Measurements from ENCODE around the gene CHTF18.
A peak's percentile ranks its signal among the peaks of the same experiment; 100 is the strongest.
"Not testable (repeated sequence)": the region's sequence is repeated elsewhere in the genome, so short reads cannot be mapped to it uniquely, and the experiment has no call there.

CHTF18 gene

DNA sequence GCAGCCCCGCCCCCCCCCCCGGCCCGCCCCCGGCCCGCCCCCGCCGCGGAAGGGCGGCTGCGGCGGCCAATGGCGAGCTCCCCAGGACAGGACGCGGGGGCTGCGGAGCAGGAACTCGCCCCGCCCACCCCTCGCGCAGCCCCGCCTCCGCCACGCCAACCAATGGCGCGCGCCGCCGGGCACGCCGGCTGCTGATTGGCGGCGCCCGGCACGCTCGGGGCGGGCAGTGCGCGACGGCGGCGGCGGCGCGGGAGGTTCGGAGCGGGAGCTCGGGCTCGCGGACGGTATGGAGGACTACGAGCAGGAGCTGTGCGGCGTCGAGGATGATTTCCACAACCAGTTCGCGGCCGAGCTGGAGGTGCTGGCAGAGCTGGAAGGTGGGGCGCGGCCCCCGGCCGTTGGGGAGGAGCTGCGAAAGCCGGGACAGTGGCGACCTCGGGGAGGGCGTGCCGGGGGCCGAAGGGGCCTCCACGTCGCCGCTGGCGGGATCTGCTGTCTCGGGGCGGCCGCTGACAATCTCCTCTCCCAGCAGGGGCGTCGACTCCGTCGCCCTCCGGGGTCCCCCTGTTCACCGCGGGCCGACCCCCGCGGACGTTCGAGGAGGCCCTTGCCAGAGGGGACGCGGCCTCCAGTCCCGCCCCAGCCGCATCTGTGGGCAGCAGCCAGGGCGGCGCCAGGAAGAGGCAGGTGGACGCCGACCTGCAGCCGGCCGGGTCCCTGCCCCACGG is at the start of gene CHTF18:
Gene CHTF18 (plus strand): TSS at position 222 of the 728 bp plus-strand sequence. CDS start 65 bp downstream, at position 287.
- peak; percentile 60 for DNase-seq

DNA sequence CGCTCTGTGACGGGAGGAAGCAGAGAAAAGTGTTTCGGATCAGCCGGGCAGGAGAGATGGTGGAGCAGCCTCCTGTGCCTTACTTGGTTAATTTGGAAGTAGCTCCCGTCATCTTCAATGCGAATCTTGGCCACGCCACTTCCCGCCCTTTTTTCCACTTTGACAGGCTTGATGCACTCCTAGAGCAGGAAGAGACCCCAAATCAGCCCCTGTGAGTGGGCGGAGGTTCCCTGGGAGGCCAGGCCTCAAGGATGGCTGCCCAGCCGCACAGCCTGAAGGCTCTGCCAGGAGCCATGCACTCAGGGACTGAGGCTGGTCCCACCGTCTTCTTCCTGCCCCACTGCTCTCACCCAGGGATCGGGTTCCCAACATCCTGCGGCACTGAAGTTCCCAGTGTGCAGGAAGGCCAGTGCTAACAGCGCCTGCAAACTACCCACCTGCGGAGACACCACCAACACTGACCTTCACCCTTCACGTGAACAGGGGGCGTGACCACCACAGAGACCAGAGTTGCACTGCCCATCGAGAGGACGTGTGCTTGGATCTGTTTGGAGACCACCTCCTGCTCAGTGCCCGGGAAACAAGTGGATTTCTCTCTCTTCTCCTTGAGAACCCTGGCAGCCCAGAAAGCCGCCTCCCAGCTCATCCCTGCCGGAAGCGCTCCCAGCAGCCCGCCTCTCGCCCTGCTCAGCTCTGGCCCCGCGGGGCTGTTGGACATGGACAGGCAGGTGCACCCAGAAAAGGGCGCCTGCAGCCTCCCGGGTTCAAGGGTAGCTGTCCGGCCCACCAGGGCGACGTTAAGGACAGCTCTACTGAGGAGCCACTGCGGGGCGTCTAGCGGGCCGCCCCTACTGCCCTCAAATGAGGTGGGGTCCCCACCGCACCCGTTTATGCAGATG is 48.6 kb upstream of the CHTF18 start:
- DNase-seq, result no peak

GRCh38 chr16:740459-740763 is 48.0 kb upstream of the CHTF18 start:
- no peak for DNase-seq

DNA sequence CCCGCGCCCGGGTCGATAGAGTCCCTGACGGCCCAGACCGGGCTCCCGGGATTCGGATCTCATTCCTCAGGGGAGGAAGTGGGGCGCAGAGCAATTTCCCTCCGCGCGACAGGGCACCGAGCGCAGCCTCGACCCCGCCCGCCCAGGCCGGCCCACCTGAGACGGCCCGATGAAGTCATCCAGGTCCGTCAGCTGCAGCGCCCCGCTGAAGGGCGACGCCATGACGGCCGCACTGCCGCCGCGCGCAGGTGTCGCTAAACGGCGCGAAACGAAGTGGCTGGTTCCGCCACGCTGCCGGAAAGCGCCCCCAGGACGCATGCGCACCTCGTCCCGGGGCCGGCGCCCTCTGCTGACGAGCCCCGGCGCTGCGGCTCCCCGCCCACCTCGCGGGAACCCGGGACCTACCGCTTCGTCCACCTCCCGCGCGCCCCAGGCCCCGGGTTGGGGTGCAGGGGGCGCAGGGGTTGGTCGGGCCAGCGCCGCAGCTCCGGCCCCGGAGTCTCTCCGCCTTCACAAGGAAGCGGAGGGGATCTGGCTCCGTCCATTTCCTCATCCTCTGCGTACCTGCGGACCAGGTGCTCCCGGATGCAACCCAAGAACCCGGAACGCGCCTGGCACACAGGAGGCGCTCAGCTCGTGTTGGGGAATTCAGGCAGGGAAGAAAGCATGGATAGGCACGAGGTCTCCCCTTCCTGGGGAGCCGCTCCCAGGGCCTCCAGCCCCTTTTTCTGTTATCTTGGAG is 47.5 kb upstream of the CHTF18 start, which contains the start of gene CIAO3:
Gene CIAO3 (minus strand): TSS at position 234 of the 742 bp plus-strand sequence. CDS start 12 bp downstream, at position 222.
- no peak for DNase-seq

GRCh38 chr16:741986-742629 is 46.3 kb upstream of the CHTF18 start:
- DNase-seq, result no peak

DNA sequence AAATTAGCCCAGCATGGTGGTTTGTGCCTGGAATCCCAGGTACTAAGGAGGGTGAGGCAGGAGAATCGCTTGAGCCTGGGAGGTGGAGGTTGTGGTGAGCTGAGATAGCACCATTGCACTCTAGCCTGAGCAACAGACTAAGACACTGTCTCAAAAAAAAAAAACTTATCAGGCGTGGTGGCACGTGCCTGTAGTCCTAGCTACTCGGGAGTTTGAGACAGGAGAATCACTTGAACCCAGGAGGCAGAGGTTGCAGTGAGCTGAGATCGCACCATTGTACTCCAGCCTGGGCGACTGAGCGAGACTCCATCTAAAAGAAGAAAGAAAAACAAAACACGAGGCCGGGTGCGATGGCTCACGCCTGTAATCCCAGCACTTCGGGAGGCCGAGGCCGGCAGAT is 45.5 kb upstream of the CHTF18 start:
- DNase-seq, result not testable (repeated sequence)

DNA sequence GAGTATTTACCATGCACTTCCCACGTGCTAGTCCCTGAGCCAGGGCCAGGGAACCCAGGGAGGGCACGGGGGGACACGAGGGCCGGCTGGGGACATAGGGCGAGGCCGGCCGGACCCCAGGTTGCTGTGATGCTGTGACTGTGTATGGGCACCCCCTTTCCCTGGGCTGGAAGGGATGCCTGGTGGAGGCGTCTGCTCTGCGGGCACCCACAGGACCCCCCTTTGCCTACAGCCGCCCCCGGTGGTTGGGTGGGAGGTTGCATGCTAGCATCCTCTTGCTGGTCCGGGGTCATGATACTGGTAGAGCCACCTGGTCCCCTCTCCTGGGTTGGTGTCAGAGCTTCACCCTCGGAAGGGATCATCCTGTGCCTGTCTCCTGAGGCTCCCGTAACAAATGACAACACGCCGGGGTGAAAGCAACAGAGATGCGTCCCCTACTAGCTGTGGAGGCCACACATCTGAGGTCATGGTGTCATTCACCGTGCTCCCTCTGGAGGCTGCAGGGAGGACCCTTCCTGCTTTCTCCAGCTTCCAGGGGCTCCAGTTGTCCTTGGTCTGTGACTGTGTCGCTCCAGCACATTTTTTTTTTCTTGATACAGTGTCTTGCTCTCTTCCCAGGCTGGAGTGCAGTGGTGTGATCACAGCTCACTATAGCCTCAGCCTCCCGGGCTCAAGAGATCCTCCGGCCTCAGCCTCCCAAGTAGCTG is 44.5 kb upstream of the CHTF18 start:
- no peak for DNase-seq

- DNase-seq, result no peak
Measured at GRCh38 chr16:745739-746138, 42.7 kb upstream of the CHTF18 start.

- no peak for DNase-seq
Measured at GRCh38 chr16:746637-747036, 41.8 kb upstream of the CHTF18 start.

DNA sequence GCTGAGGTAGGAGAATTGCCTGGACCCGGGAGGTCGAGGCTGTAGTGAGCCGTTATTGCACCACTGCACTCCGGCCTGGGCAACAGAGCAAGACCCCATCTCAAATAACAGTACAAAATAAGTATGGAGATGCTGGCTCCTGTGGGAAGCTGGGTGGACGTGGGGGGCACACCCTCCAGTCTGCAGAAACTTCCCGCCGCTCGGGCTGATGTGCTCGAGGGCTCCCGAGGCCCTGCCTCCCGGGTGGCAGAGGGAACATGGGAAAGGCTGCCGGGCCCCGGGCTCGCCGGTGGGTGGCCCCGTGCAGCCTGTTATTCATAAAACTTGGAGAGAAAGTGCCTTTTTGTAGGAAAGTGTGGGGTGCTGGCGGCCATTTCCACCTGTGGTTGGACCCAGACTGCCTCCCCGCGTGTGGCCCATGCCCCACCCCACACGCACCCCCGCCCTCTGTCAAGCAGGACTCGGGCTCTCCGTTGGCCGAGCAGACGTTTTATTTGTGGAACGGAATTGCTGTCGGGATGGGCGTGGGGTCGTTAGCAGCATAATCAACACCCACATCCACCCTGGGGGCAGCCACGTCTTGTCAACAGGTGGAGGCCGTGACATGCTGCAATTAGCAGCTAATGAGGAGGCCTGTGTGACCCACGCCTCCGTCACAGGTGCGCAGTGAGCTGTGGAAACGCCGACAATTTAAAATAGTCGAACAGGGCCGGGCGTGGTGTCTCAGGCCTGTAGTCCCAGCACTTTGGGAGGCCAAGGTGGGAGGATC is 40.3 kb upstream of the CHTF18 start:
- no peak for DNase-seq

DNA sequence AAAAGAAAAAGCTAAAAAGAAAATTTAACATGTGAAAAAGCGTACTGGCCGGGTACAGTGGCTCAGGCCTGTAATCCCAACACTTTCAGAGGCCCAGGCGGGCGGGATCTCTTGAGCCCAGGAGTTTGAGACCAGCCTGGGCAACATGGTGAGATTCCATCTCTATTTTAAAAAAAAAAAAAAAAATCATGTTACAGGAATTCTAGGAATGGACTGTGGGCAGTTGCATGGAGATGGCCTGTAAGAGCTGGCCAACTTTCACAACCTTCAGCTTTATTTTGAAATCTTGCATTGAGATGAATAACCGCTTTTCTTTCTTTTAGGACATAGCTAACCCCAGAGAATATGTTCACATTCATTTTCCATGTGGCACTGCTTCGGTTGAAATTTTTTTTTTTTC is 39.4 kb upstream of the CHTF18 start:
- no peak for DNase-seq

- no peak for DNase-seq
Measured at GRCh38 chr16:750485-750884, 37.9 kb upstream of the CHTF18 start.

- DNase-seq, result no peak
Measured at GRCh38 chr16:751152-752006, 37.0 kb upstream of the CHTF18 start.

- DNase-seq, result no peak
Measured at GRCh38 chr16:752007-752312, 36.5 kb upstream of the CHTF18 start.

GRCh38 chr16:754121-754607 is 34.3 kb upstream of the CHTF18 start:
- DNase-seq, result not testable (repeated sequence)

DNA sequence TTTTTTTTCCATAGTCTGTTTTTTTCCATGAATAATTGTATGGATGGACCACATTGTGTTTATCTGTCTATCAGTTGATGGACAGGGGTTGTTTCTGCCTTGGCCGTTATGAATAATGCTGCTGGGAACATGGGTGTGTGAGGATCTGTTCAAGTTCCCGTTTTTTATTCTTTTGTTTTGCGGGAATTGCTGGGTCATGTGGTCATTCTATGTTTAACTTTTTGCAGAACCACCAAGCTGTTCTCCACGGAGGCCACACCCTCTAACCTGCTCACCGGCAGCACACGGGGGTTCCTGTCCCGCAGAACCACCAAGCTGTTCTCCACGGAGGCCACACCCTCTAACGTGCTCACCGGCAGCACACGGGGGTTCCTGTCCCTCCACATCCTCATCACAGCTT is 33.8 kb upstream of the CHTF18 start:
- no peak for DNase-seq

GRCh38 chr16:756428-756827 is 32.0 kb upstream of the CHTF18 start:
- no peak for DNase-seq

- no peak for DNase-seq
Measured at GRCh38 chr16:759110-759910, 29.1 kb upstream of the CHTF18 start.

GRCh38 chr16:760065-760464 is 28.4 kb upstream of the CHTF18 start:
- DNase-seq, result no peak
